H1 (cell line): ENCODE data around the gene BZW1. TPM values are rescaled to one million over a fixed set of nuclear protein-coding genes. Genes with fewer than 3 reads are reported as not detected.
"Not testable (repeated sequence)": the region's sequence is repeated elsewhere in the genome, so short reads cannot be mapped to it uniquely, and the experiment has no call there.

Experiments used
- CTCF ChIA-PET: fragments of 300-600 bp; sonication (Branson Sonifier 250); formaldehyde crosslinking; loops from one replicate; lab custom pipeline; 2021; ENCODE audit not compliant: partially characterized antibody; lab: Charles Lee
- POLR2A ChIA-PET: fragments of 300-600 bp; sonication (Branson Sonifier 250); formaldehyde crosslinking; loops from one replicate; lab custom pipeline; 2021; ENCODE audit warnings: inconsistent platforms; ENCODE audit not compliant: partially characterized antibody; lab: Charles Lee
- DNase-seq, 2 experiments: peaks; one replicate each; pipeline versions ENCODE4 v3.0.0 to v3.0.0-alpha.2; 2010 to 2022; ENCODE audit warnings: low spot score in 2 of 2, low read depth in 1 of 2, mixed read lengths in 1 of 2
- FAIRE-seq: peaks from 2 replicates; lab custom pipeline; 2011; peaks lifted over from hg19 to GRCh38; lab: Jason Lieb, UNC
- H2AFZ ChIP-seq: 2 replicates; pipeline ENCODE4 v1.8.1; 2012; ENCODE audit warnings: low read length, inconsistent platforms
- H2AK5ac ChIP-seq: 2 replicates; pipeline ENCODE4 v1.6.1; 2013; ENCODE audit warnings: low read depth, low read length
- H2BK120ac ChIP-seq: replicated peaks from 2 replicates; pipeline ENCODE3; 2013; ENCODE audit warnings: low read depth, low read length, inconsistent platforms
- H2BK12ac ChIP-seq: 2 replicates; pipeline ENCODE4 v1.6.1; 2013; ENCODE audit warnings: low read depth, low read length
- H2BK15ac ChIP-seq: 2 replicates; pipeline ENCODE4 v1.6.1; 2013; ENCODE audit warnings: low read length
- H2BK20ac ChIP-seq: 2 replicates; pipeline ENCODE4 v1.6.1; 2013; ENCODE audit warnings: low read length
- H2BK5ac ChIP-seq: 2 replicates; pipeline ENCODE4 v1.6.1; 2013; ENCODE audit warnings: low read depth, low read length
- H3K14ac ChIP-seq: 2 replicates; pipeline ENCODE4 v1.6.1; 2013; ENCODE audit warnings: inconsistent platforms; ENCODE audit not compliant: insufficient read length
- H3K18ac ChIP-seq: 2 replicates; pipeline ENCODE4 v1.6.1; 2013; ENCODE audit warnings: low read length; ENCODE audit errors: extremely low read depth
- H3K23ac ChIP-seq: 2 replicates; pipeline ENCODE4 v1.6.1; 2013; ENCODE audit warnings: inconsistent platforms; ENCODE audit not compliant: insufficient read length
- H3K23me2 ChIP-seq: 2 replicates; pipeline ENCODE4 v1.6.1; 2013; ENCODE audit warnings: low read depth, low read length
- H3K27ac ChIP-seq: 2 replicates; pipeline ENCODE4 v1.6.1; 2011; ENCODE audit warnings: low read depth, low read length, inconsistent platforms
- H3K27me3 ChIP-seq, 4 experiments: replicated peaks in 1 of 4; 1 replicate in 1 of 4; 2 replicates in 3 of 4; pipeline versions ENCODE4 v1.6.1 to v1.8.1; 2011 to 2013; ENCODE audit warnings: low read length in 3 of 4, mild to moderate bottlenecking in 3 of 4, inconsistent platforms in 2 of 4, mixed read lengths in 2 of 4, moderate library complexity in 1 of 4; ENCODE audit not compliant: control insufficient read depth in 3 of 4, insufficient read depth in 3 of 4; ENCODE audit errors: extremely low read depth in 1 of 4
- H3K36me3 ChIP-seq, 4 experiments: 2 replicates each; pipeline versions ENCODE4 v1.6.1 to v1.8.1; 2011 to 2013; ENCODE audit warnings: mild to moderate bottlenecking in 4 of 4, low read length in 3 of 4, moderate library complexity in 2 of 4, control low read depth in 1 of 4, inconsistent platforms in 1 of 4; ENCODE audit not compliant: insufficient read depth in 4 of 4, control insufficient read depth in 2 of 4
- H3K4ac ChIP-seq: replicated peaks from 2 replicates; pipeline ENCODE3; 2013; ENCODE audit warnings: low read length, low read depth, mixed read lengths, inconsistent platforms; ENCODE audit not compliant: insufficient read length
- H3K4me1 ChIP-seq, 4 experiments: replicated peaks in 1 of 4; 1 replicate in 1 of 4; 2 replicates in 3 of 4; pipeline versions ENCODE4 v1.6.1 to v1.8.1; 2011 to 2013; ENCODE audit warnings: low read length in 3 of 4, inconsistent platforms in 2 of 4, mixed read lengths in 1 of 4; ENCODE audit not compliant: insufficient read depth in 4 of 4, control insufficient read depth in 3 of 4
- H3K4me2 ChIP-seq, 2 experiments: 2 replicates each; pipeline versions ENCODE4 v1.6.1 to v1.8.1; 2011 to 2013; ENCODE audit warnings: low read depth in 2 of 2, low read length in 2 of 2, control low read depth in 1 of 2, inconsistent platforms in 1 of 2, mild to moderate bottlenecking in 1 of 2; ENCODE audit not compliant: insufficient read depth in 1 of 2
- H3K4me3 ChIP-seq, 4 experiments: fragments of 200-600, 300-600 bp in 1 of 4; sonication (generic), shearing (Covaris generic), sonication (Bioruptor Twin) in 1 of 4; 2 replicates each; pipeline versions ENCODE4 v1.5.1 to v1.8.1; 2011 to 2016; ENCODE audit warnings: low read length in 4 of 4, low read depth in 3 of 4, control low read depth in 2 of 4, inconsistent platforms in 2 of 4, mild to moderate bottlenecking in 2 of 4, mixed read lengths in 1 of 4, moderate library complexity in 1 of 4; ENCODE audit not compliant: insufficient read depth in 2 of 4; ENCODE audit errors: extremely low read depth in 1 of 4
- H3K56ac ChIP-seq: replicated peaks from 2 replicates; pipeline ENCODE3; 2013; ENCODE audit warnings: low read depth, mild to moderate bottlenecking, mixed read lengths, low read length, inconsistent platforms; ENCODE audit not compliant: insufficient read length
- H3K79me1 ChIP-seq: 2 replicates; pipeline ENCODE4 v1.6.1; 2013; ENCODE audit warnings: low read depth, low read length, control low read depth
- H3K79me2 ChIP-seq, 2 experiments: 2 replicates each; pipeline versions ENCODE4 v1.6.1 to v1.8.1; 2012 to 2013; ENCODE audit warnings: low read length in 2 of 2, mild to moderate bottlenecking in 2 of 2, inconsistent platforms in 1 of 2; ENCODE audit not compliant: insufficient read depth in 2 of 2, control insufficient read depth in 1 of 2
- H3K9ac ChIP-seq, 4 experiments: replicated peaks in 1 of 4; 1 replicate in 1 of 4; 2 replicates in 3 of 4; pipeline versions ENCODE4 v1.6.1 to v1.8.1; 2011 to 2013; ENCODE audit warnings: low read depth in 3 of 4, low read length in 3 of 4, control low read depth in 2 of 4, mild to moderate bottlenecking in 2 of 4, moderate library complexity in 2 of 4, inconsistent platforms in 1 of 4; ENCODE audit errors: extremely low read depth in 1 of 4
- H3K9me3 ChIP-seq, 2 experiments: 2 replicates each; pipeline versions ENCODE4 v1.6.1 to v1.8.1; 2012 to 2013; ENCODE audit warnings: mild to moderate bottlenecking in 2 of 2, moderate library complexity in 2 of 2, control low read depth in 1 of 2, inconsistent platforms in 1 of 2, low read depth in 1 of 2, low read length in 1 of 2, mixed read lengths in 1 of 2; ENCODE audit not compliant: insufficient read depth in 2 of 2
- H4K20me1 ChIP-seq, 2 experiments: replicated peaks in 1 of 2; 2 replicates each; pipeline versions ENCODE3 to v1.8.1; 2011 to 2013; ENCODE audit warnings: inconsistent platforms in 2 of 2, low read length in 2 of 2, mild to moderate bottlenecking in 1 of 2; ENCODE audit not compliant: insufficient read depth in 2 of 2, control insufficient read depth in 1 of 2
- H4K5ac ChIP-seq: 2 replicates; pipeline ENCODE4 v1.6.1; 2013; ENCODE audit warnings: low read length, low read depth, mixed read lengths, inconsistent platforms; ENCODE audit not compliant: insufficient read length
- H4K8ac ChIP-seq: 2 replicates; pipeline ENCODE4 v1.8.0; 2013; ENCODE audit warnings: mild to moderate bottlenecking, moderate library complexity, low read length, inconsistent platforms; ENCODE audit not compliant: insufficient read depth; ENCODE audit errors: extremely low read depth
- H4K91ac ChIP-seq: replicated peaks from 2 replicates; pipeline ENCODE3; 2013; ENCODE audit warnings: low read length, mixed read lengths, inconsistent platforms; ENCODE audit not compliant: insufficient read length
- WGBS, 2 experiments: shearing (Covaris generic) in 1 of 2; methylation state at CpG; one replicate each; pipeline versions ENCODE4 v1.1.6 to v1.1.7; 2013 to 2015; ENCODE audit warnings: low lambda C conversion rate in 2 of 2, mixed read lengths in 2 of 2, inconsistent platforms in 1 of 2, low coverage in 1 of 2, missing lambda C conversion rate in 1 of 2; ENCODE audit not compliant: insufficient replicate concordance in 2 of 2, insufficient coverage in 1 of 2, insufficient read length in 1 of 2; ENCODE audit errors: extremely low coverage in 1 of 2, missing lambda C conversion rate in 1 of 2; 5-methylcytosine and 5-hydroxymethylcytosine counted together
- polyA plus RNA-seq, 7 experiments: library from polyadenylated mRNA; depleted of rRNA in 3 of 7; stranded (reverse) in 5 of 7; unstranded in 2 of 7; fragments of >200 nt in 5 of 7; fragments of 200-250 nt in 2 of 7; gene quantifications; 1 replicate in 5 of 7; 2 replicates in 1 of 7; 4 replicates in 1 of 7; pipeline versions ENCODE4 v1.2.1 to v1.2.3, GENCODE V29; 2011 to 2013; ENCODE audit warnings: missing spikeins in 2 of 7, mixed read lengths in 2 of 7
- total RNA-seq: library from RNA; stranded (reverse); fragmentation: NEBNext Ultra II Directional; extraction: Animal tissue kit (Norgen Biotek cat#: 25700); gene quantifications from 2 replicates; pipeline ENCODE4 v1.2.1, GENCODE V29; 2021

The BZW1 gene
- total and polyA plus RNA-seq, 2 of the 8 experiments (the other 6 are each of a cell fraction or from before 2014, with no cell fraction given): 152 to 335 TPM

- H3K36me3 ChIP-seq: peaks cover 54 to 83% (median 81%) of the 10 kb centered on the region in 4 experiments
- H3K4me1 ChIP-seq, H3K79me1 ChIP-seq, H4K91ac ChIP-seq, H4K5ac ChIP-seq, H2BK120ac ChIP-seq, H2BK5ac ChIP-seq, H3K18ac ChIP-seq, FAIRE-seq, H2BK12ac ChIP-seq, H3K9me3 ChIP-seq, H3K9ac ChIP-seq, H3K23me2 ChIP-seq, H2AK5ac ChIP-seq, H2BK15ac ChIP-seq, H2BK20ac ChIP-seq, H3K4me3 ChIP-seq, H4K8ac ChIP-seq, DNase-seq, H3K27me3 ChIP-seq, H3K4me2 ChIP-seq, H3K56ac ChIP-seq, H4K20me1 ChIP-seq, H3K27ac ChIP-seq, H3K23ac ChIP-seq, H3K4ac ChIP-seq, H2AFZ ChIP-seq, H3K14ac ChIP-seq: not testable (repeated sequence)
- 89% methylated on average over 3 of the region's 3 CpGs; no CpG with 5 or more reads in 1 of the 2 experiments for WGBS, 2 experiments
- POLR2A ChIA-PET: interaction anchor here (0.6 to 3.2 kb wide), 6 partner anchors 8 to 126 kb away, joined by 3 to 26 read pairs (median 4); partner anchors contain the start of gene CLK1
- peaks cover 4 to 24% of the 10 kb centered on the region in 2 experiments; a peak in 3 of 4 replicates for H3K79me2 ChIP-seq
- CTCF ChIA-PET: interaction anchor here (0.5 to 2.4 kb wide), 7 partner anchors 8 to 1199 kb away, joined by 3 to 6 read pairs (median 3); no protein-coding TSS in a partner anchor
Measured at GRCh38 chr2:200818732-200819131, 7.0 kb downstream of the BZW1 start.
